Thyroid gland (tissue), 4 donors: ENCODE data around the gene DLD. TPM values are rescaled to one million over a fixed set of nuclear protein-coding genes. Genes with fewer than 3 reads are reported as not detected.

ENCODE experiments used
- DNase-seq, 2 donors: peaks; one replicate each; pipeline ENCODE4 v3.0.0-alpha.2; 2019
- H3K27ac ChIP-seq, 3 donors: fragments of 200-600 bp; sonication (generic); 1 replicate in 2 of 3; 2 replicates in 1 of 3; pipeline ENCODE4 v1.5.1; 2016 to 2019; ENCODE audit warnings: mild to moderate bottlenecking in 1 of 3, moderate library complexity in 1 of 3
- H3K27me3 ChIP-seq: fragments of 200-600 bp; sonication (generic); one replicate; pipeline ENCODE4 v1.5.1; 2019
- H3K36me3 ChIP-seq, 2 donors: fragments of 200-600 bp; sonication (generic); one replicate each; pipeline ENCODE4 v1.5.1; 2016 to 2019
- H3K4me1 ChIP-seq, 2 donors: fragments of 200-600 bp; sonication (generic); one replicate each; pipeline ENCODE4 v1.5.1; 2017 to 2019
- H3K4me3 ChIP-seq, 3 donors: fragments of 200-600 bp; sonication (generic); replicated peaks in 1 of 3; 1 replicate in 2 of 3; 2 replicates in 1 of 3; pipeline ENCODE4 v1.5.1; 2016; ENCODE audit warnings: mild to moderate bottlenecking in 1 of 3
- H3K9me3 ChIP-seq: fragments of 200-600 bp; sonication (generic); one replicate; pipeline ENCODE4 v1.5.1; 2017
- POLR2A ChIP-seq, 2 donors: fragments of 450-650 bp; IDR thresholded peaks; one replicate each; pipeline ENCODE4 v1.6.1; 2017; ENCODE audit warnings: antibody characterized with exemption in 2 of 2, mild to moderate bottlenecking in 2 of 2, moderate library complexity in 1 of 2
- WGBS, 2 donors: methylation state at CpG; one replicate each; pipeline ENCODE4 v1.1.5; 2017; 5-methylcytosine and 5-hydroxymethylcytosine counted together
- intact Hi-C: fragments of 100-400 bp; cut with DNase I; formaldehyde crosslinking; loops from one replicate; pipeline ENCODE4 v1.15.1; 2023
- total RNA-seq, 4 donors: library from RNA; depleted of rRNA; stranded (reverse); fragments of >200 nt; gene quantifications; one replicate each; pipeline ENCODE4 v1.2.3, GENCODE V29; 2016
- TF ChIP-seq, protein P1 (sequence below), 6 experiments: fragments of 200-600 bp in 3 of 6; fragments of 450-650 bp in 3 of 6; sonication (generic) in 3 of 6; IDR thresholded peaks; one replicate each; pipeline ENCODE4 v1.5.1; 2016 to 2019; ENCODE audit warnings: antibody characterized with exemption in 6 of 6, mild to moderate bottlenecking in 2 of 6, inconsistent platforms in 1 of 6, moderate library complexity in 1 of 6

Gene DLD
- total RNA-seq, 4 donors from 2014 or later = 108 to 343 (median 213) TPM

DNA sequence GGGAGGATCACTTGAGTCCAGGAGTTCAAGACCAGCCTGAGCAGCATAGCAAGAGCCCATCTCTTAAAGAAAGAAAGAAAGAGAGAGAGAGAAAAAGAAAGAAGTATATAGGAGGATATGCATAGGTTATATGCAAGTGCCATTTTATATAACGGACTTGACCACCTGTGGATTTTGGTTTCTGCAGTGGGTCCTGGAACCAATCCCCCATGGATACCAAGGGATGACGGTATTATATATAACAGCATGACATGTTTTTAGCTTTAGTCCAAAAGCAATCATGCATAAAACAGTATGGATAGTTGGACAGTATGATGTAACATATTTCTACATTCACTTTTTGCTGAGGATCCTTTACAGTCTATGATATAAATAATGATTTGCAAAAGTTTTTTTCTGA lies 45.3 kb downstream of the DLD start:
- WGBS, 2 donors = 95 to 97% methylated on average over 2 of the region's 2 CpGs
- intact Hi-C loops = no loop called here
- Histone ChIP-seq H3K36me3 (peaks cover 0 to 9% of the 10 kb centered on the region in 2 donors), H3K27ac (no peak overlapping the region), H3K4me3 (no peak overlapping the region), H3K9me3 (no peaks in the 10 kb centered on the region), H3K27me3 (no peaks in the 10 kb centered on the region), H3K4me1 (peaks cover 0 to 14% of the 10 kb centered on the region in 2 donors)
- no peak for TF ChIP-seq POLR2A (IDR thresholded peaks at IDR 0.05)
- DNase-seq = no peak

DNA sequence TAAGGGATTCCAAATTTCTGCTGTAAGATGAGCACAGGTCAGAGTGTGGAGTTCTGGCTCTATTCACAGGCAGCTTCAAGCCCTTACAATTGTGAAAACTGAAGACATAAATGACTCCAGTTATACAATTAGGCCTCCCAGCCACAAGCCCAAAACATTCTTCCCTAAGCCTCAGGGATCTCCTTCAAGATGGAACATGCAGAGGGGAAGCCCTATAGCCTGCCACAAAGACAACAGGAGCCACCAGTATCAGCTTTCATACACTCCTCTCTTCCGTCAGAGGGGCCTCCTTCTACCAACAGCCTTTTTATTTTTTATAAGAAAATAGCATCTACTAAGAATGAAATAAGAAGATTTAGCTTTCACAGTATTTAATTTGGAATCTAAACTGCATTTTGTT lies 46.5 kb downstream of the DLD start:
- Histone ChIP-seq H3K9me3 (no peaks in the 10 kb centered on the region), H3K27me3 (no peaks in the 10 kb centered on the region), H3K4me3 (no peak overlapping the region), H3K27ac (peak overlapping the region in 2 of 3 donors; percentile 12 to 15), H3K4me1 (peaks cover 0 to 14% of the 10 kb centered on the region in 2 donors), H3K36me3 (peaks cover 2 to 7% of the 10 kb centered on the region in 2 donors)
- intact Hi-C loops = no loop called here
- WGBS, 2 donors = 91 to 100% methylated on average over 1 of the region's 1 CpG
- no peak for TF ChIP-seq POLR2A (IDR thresholded peaks at IDR 0.05)
- TF ChIP-seq, protein P1, sequence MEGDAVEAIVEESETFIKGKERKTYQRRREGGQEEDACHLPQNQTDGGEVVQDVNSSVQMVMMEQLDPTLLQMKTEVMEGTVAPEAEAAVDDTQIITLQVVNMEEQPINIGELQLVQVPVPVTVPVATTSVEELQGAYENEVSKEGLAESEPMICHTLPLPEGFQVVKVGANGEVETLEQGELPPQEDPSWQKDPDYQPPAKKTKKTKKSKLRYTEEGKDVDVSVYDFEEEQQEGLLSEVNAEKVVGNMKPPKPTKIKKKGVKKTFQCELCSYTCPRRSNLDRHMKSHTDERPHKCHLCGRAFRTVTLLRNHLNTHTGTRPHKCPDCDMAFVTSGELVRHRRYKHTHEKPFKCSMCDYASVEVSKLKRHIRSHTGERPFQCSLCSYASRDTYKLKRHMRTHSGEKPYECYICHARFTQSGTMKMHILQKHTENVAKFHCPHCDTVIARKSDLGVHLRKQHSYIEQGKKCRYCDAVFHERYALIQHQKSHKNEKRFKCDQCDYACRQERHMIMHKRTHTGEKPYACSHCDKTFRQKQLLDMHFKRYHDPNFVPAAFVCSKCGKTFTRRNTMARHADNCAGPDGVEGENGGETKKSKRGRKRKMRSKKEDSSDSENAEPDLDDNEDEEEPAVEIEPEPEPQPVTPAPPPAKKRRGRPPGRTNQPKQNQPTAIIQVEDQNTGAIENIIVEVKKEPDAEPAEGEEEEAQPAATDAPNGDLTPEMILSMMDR (IDR thresholded peaks at IDR 0.05) = no peak
- DNase-seq = no peak

DNA sequence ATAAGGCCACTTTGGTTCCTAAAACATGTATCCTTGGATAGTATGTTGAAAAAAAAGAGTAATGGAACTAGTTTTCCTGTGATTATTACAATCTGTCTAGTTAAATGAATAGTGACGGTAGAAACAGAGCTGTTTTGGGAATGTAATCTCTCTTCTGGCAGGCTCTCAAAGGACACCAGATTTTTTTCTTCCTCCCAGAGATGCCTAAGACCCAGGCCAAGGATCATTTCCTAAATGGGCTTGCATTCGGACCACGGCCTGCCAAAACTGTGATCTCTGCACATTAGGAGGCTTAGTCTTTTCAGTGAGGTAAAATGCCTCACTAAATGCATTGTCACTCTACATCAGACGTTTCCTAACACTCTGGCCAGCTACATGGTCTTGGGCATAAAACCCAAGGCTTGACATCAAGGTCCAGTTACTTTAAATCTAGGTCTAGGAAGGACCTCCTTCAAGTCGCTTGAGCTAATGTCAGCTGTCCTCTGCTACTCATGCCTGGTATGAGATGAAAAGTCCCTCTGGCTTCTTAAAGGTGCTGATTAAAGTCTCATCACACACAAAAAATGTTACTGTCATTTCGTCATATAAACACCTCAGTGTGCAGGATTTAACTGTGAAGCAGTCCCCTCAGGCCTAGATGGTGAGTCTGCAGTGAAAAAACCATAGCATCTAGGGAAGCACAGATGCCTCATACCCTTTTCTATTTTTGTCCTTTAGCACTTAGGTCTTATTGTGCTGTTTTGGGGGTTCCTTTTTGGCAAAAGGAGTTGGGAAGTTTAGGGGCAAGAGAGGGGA lies 47.7 kb downstream of the DLD start:
- intact Hi-C loops = no loop called here
- Histone ChIP-seq H3K4me3 (no peak overlapping the region), H3K4me1 (peaks cover 4 to 7% of the 10 kb centered on the region in 2 donors), H3K27me3 (no peaks in the 10 kb centered on the region), H3K9me3 (no peaks in the 10 kb centered on the region), H3K27ac (peak overlapping the region in 2 of 3 donors; percentile 12 to 53), H3K36me3 (peaks cover 4 to 7% of the 10 kb centered on the region in 2 donors)
- 81 to 90% methylated on average over 5 to 6 of the region's 6 CpGs for WGBS, 2 donors
- TF ChIP-seq POLR2A (IDR thresholded peaks at IDR 0.05) = no peak
- TF ChIP-seq, protein P1 (IDR thresholded peaks at IDR 0.05) = no peak
- no peak for DNase-seq

DNA sequence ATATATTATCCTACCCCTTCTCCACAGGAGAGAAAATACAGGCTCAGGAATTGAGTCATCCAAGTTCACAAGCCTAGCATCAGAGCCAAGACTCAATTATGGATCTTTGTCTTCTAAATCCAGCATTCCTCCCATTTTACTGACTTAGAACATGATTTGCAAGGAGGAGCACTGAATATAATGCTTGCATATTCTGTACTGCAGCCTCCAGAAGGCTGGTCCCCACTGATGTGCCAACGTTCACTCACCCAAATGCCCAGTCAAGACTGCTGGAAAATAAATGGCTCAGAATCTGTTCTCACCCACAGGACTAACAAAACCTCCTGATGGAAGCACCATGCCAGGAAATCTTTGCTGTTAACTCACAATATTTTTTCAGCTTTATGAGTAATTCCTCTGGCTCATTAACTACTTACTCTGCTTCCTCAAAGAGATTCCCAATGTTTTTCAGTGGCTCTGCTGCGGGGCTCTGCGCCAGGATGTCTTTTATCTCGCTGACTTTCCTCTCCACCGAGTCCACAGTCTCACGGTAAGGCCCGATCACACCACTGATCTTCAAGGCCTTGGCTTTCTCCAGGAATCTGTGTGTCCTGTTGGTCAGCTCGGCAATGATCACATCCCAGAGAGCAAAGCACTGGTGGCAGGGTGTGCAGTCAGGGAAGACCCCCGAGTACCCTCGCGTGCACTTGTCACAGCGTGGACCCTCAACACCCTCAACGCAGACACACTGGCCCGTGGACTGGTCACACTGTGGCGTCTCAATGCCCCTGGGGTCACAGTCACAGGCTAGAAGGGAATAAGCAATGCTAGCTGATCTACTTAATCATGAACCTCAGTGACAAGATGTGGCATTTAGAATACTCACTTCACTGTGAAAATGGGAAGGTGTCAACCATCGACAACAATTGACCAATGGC lies 48.8 kb downstream of the DLD start:
- Histone ChIP-seq H3K4me3 (no peak overlapping the region), H3K9me3 (no peaks in the 10 kb centered on the region), H3K36me3 (peaks cover 4 to 7% of the 10 kb centered on the region in 2 donors), H3K27ac (peak overlapping the region in 2 of 3 donors; percentile 40 to 53), H3K27me3 (no peaks in the 10 kb centered on the region), H3K4me1 (peaks cover 14 to 16% of the 10 kb centered on the region in 2 donors)
- peak in 1 of 2 donors; percentile 12 for DNase-seq
- intact Hi-C loops = loop anchor here (10.0 kb wide), 1 partner anchor 65 kb away; the partner anchor contains the start of gene LAMB1
- TF ChIP-seq, protein P1 (IDR thresholded peaks at IDR 0.05) = no peak
- TF ChIP-seq POLR2A (IDR thresholded peaks at IDR 0.05) = no peak
- WGBS, 2 donors = 82 to 91% methylated on average over 16 of the region's 16 CpGs

DNA sequence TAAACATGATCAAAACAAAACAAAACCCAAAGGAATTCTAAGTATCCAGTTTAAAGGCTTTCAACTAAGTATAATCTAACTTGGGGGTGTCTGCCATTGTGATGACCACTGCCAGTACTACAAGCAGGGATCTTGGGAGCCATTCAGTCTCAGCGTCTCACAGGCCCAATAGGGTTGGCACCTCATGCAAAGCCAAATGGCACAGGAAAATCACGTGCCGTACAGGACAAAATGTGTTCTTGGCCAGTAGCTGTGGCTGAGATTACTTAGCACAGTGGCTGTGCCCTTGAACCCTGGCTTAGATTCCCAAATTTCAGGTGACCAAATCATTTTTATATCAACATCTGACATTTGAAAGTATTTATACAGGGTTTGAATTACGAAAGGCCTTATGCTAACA lies 50.0 kb downstream of the DLD start:
- Histone ChIP-seq H3K4me3 (no peak overlapping the region), H3K27me3 (no peaks in the 10 kb centered on the region), H3K9me3 (no peaks in the 10 kb centered on the region), H3K27ac (no peak overlapping the region), H3K4me1 (peaks cover 19 to 27% of the 10 kb centered on the region in 2 donors), H3K36me3 (peaks cover 4 to 7% of the 10 kb centered on the region in 2 donors)
- TF ChIP-seq, protein P1 (IDR thresholded peaks at IDR 0.05) = no peak
- no peak for TF ChIP-seq POLR2A (IDR thresholded peaks at IDR 0.05)
- DNase-seq = no peak
- 96 to 100% methylated on average over 4 of the region's 4 CpGs for WGBS, 2 donors
- intact Hi-C loops = loop anchor here (10.0 kb wide), 1 partner anchor 64 kb away; the partner anchor contains the start of gene LAMB1
